ENCODE measurements around the gene ZMIZ2. TPM values are rescaled to one million over a fixed set of nuclear protein-coding genes. Genes with fewer than 3 reads are reported as not detected.
"Not testable (repeated sequence)": the region's sequence is repeated elsewhere in the genome, so short reads cannot be mapped to it uniquely, and the experiment has no call there.

Gene ZMIZ2
- total RNA-seq, 2 experiments from 2014 or later: 82.8 to 106 TPM

- no peak overlapping the region for H3K27ac Mint-ChIP-seq
- ChIA-PET POLR2A (no interaction called here), CTCF (no interaction called here)
- H3K4me1 Mint-ChIP-seq: peaks cover 12% of the 10 kb centered on the region
- no peak overlapping the region for H3K4me3 Mint-ChIP-seq
- H3K9me3 Mint-ChIP-seq (ENCODE audit: low read depth): no peaks in the 10 kb centered on the region
- no peak for ATAC-seq
- intact Hi-C loops (cut with DNase I, micrococcal nuclease): no loop called here
- H3K36me3 Mint-ChIP-seq (ENCODE audit: low read depth): no peaks in the 10 kb centered on the region
- DNase-seq: no peak
- H3K27me3 Mint-ChIP-seq: no peaks in the 10 kb centered on the region
Measured at GRCh38 chr7:44729949-44730590, 18.6 kb upstream of the ZMIZ2 start.

- POLR2A ChIA-PET; DNase-seq; H3K4me3 Mint-ChIP-seq; intact Hi-C loops (cut with DNase I, micrococcal nuclease); H3K27me3 Mint-ChIP-seq; H3K27ac Mint-ChIP-seq; ATAC-seq; H3K9me3 Mint-ChIP-seq (ENCODE audit: low read depth); H3K36me3 Mint-ChIP-seq (ENCODE audit: low read depth): not testable (repeated sequence)
- CTCF ChIA-PET: interaction anchor here (0.6 to 0.7 kb wide), 2 partner anchors 52 to 129 kb away, joined by 3 read pairs; no protein-coding TSS in a partner anchor
- peaks cover 23% of the 10 kb centered on the region for H3K4me1 Mint-ChIP-seq
Measured at GRCh38 chr7:44732971-44733370, 15.7 kb upstream of the ZMIZ2 start.

- POLR2A ChIA-PET: no interaction called here
- intact Hi-C loops (cut with DNase I, micrococcal nuclease): no loop called here
- DNase-seq: no peak
- H3K27ac Mint-ChIP-seq: peak overlapping the region; percentile 4
- H3K4me3 Mint-ChIP-seq: no peak overlapping the region
- peaks cover 24% of the 10 kb centered on the region for H3K4me1 Mint-ChIP-seq
- ATAC-seq: no peak
- CTCF ChIA-PET: interaction anchor here (0.7 to 1.0 kb wide), 2 partner anchors 18 to 168 kb away, joined by 3 to 4 read pairs; no protein-coding TSS in a partner anchor
- no peaks in the 10 kb centered on the region for H3K27me3 Mint-ChIP-seq
- H3K36me3 Mint-ChIP-seq (ENCODE audit: low read depth): no peaks in the 10 kb centered on the region
- no peaks in the 10 kb centered on the region for H3K9me3 Mint-ChIP-seq (ENCODE audit: low read depth)
Measured at GRCh38 chr7:44733708-44734481, 14.8 kb upstream of the ZMIZ2 start.

- DNase-seq (peak; percentile 69), ATAC-seq (peak; percentile 93)
- intact Hi-C loops (cut with DNase I, micrococcal nuclease): loop anchor here (1.0 kb wide), 3 partner anchors 13 to 118 kb away; partner anchors contain the start of gene ZMIZ2 (in 1 of the 2)
- peaks cover 24% of the 10 kb centered on the region for H3K4me1 Mint-ChIP-seq
- ChIA-PET POLR2A (interaction anchor here (0.5 to 1.0 kb wide), 5 partner anchors 9 to 124 kb away, joined by 3 to 11 read pairs (median 5); no protein-coding TSS in a partner anchor), CTCF (interaction anchor here (0.9 to 1.5 kb wide), 4 partner anchors 12 to 400 kb away, joined by 3 to 5 read pairs (median 4); no protein-coding TSS in a partner anchor)
- no peaks in the 10 kb centered on the region for H3K9me3 Mint-ChIP-seq (ENCODE audit: low read depth)
- H3K27me3 Mint-ChIP-seq: no peaks in the 10 kb centered on the region
- peak overlapping the region; percentile 81 for H3K27ac Mint-ChIP-seq
- peak overlapping the region; percentile 6 for H3K4me3 Mint-ChIP-seq
- H3K36me3 Mint-ChIP-seq (ENCODE audit: low read depth): no peaks in the 10 kb centered on the region
Measured at GRCh38 chr7:44735403-44736165, 13.1 kb upstream of the ZMIZ2 start.

- Mint-ChIP-seq H3K36me3 (ENCODE audit: low read depth) (no peaks in the 10 kb centered on the region), H3K4me1 (peaks cover 24% of the 10 kb centered on the region), H3K9me3 (ENCODE audit: low read depth) (no peaks in the 10 kb centered on the region), H3K4me3 (no peak overlapping the region), H3K27me3 (no peaks in the 10 kb centered on the region), H3K27ac (peak overlapping the region; percentile 38)
- ChIA-PET CTCF (interaction anchor here (0.6 to 0.8 kb wide), 2 partner anchors 164 to 709 kb away, joined by 3 read pairs; no protein-coding TSS in a partner anchor), POLR2A (interaction anchor here (0.6 kb wide), 1 partner anchor 9 kb away, joined by 3 read pairs; no protein-coding TSS in a partner anchor)
- DNase-seq: no peak
- ATAC-seq: no peak
- intact Hi-C loops (cut with DNase I, micrococcal nuclease): no loop called here
Measured at GRCh38 chr7:44736896-44737295, 11.8 kb upstream of the ZMIZ2 start.

- Mint-ChIP-seq H3K9me3 (ENCODE audit: low read depth) (no peaks in the 10 kb centered on the region), H3K27me3 (no peaks in the 10 kb centered on the region), H3K4me3 (no peak overlapping the region), H3K36me3 (ENCODE audit: low read depth) (no peaks in the 10 kb centered on the region), H3K4me1 (peaks cover 23% of the 10 kb centered on the region), H3K27ac (no peak overlapping the region)
- CTCF ChIA-PET: interaction anchor here (0.6 to 1.1 kb wide), 6 partner anchors 10 to 289 kb away, joined by 3 to 4 read pairs (median 3); no protein-coding TSS in a partner anchor
- DNase-seq (no peak), ATAC-seq (no peak)
- intact Hi-C loops (cut with DNase I, micrococcal nuclease): no loop called here
- POLR2A ChIA-PET: interaction anchor here (0.6 kb wide), 1 partner anchor 112 kb away, joined by 3 read pairs; no protein-coding TSS in a partner anchor
Measured at GRCh38 chr7:44738051-44738723, 10.5 kb upstream of the ZMIZ2 start.

GRCh38 chr7:44738876-44739665 lies 9.6 kb upstream of the ZMIZ2 start:
- intact Hi-C loops (cut with DNase I, micrococcal nuclease): no loop called here
- H3K4me1 Mint-ChIP-seq: peaks cover 18% of the 10 kb centered on the region
- no peak for ATAC-seq
- H3K27me3 Mint-ChIP-seq: no peaks in the 10 kb centered on the region
- no peaks in the 10 kb centered on the region for H3K9me3 Mint-ChIP-seq (ENCODE audit: low read depth)
- H3K4me3 Mint-ChIP-seq: no peak overlapping the region
- CTCF ChIA-PET: interaction anchor here (0.6 to 1.1 kb wide), 2 partner anchors 9 to 1089 kb away, joined by 3 to 4 read pairs; no protein-coding TSS in a partner anchor
- DNase-seq: no peak
- no peak overlapping the region for H3K27ac Mint-ChIP-seq
- POLR2A ChIA-PET: no interaction called here
- no peaks in the 10 kb centered on the region for H3K36me3 Mint-ChIP-seq (ENCODE audit: low read depth)

GRCh38 chr7:44740055-44740454 lies 8.6 kb upstream of the ZMIZ2 start:
- ChIA-PET CTCF (interaction anchor here (0.6 kb wide), 1 partner anchor 1090 kb away, joined by 3 read pairs; no protein-coding TSS in a partner anchor), POLR2A (no interaction called here)
- DNase-seq (no peak), ATAC-seq (no peak)
- H3K9me3 Mint-ChIP-seq (ENCODE audit: low read depth): no peaks in the 10 kb centered on the region
- H3K27me3 Mint-ChIP-seq: no peaks in the 10 kb centered on the region
- H3K4me3 Mint-ChIP-seq: no peak overlapping the region
- H3K36me3 Mint-ChIP-seq (ENCODE audit: low read depth): no peaks in the 10 kb centered on the region
- intact Hi-C loops (cut with DNase I, micrococcal nuclease): no loop called here
- H3K27ac Mint-ChIP-seq: no peak overlapping the region
- peaks cover 12% of the 10 kb centered on the region for H3K4me1 Mint-ChIP-seq

GRCh38 chr7:44743750-44744149 lies 4.9 kb upstream of the ZMIZ2 start:
- H3K36me3 Mint-ChIP-seq (ENCODE audit: low read depth): no peaks in the 10 kb centered on the region
- ChIA-PET POLR2A (no interaction called here), CTCF (no interaction called here)
- peaks cover 6% of the 10 kb centered on the region for H3K4me1 Mint-ChIP-seq
- no peak overlapping the region for H3K27ac Mint-ChIP-seq
- ATAC-seq: no peak
- H3K4me3 Mint-ChIP-seq: no peak overlapping the region
- DNase-seq: no peak
- no peaks in the 10 kb centered on the region for H3K9me3 Mint-ChIP-seq (ENCODE audit: low read depth)
- intact Hi-C loops (cut with DNase I, micrococcal nuclease): no loop called here
- no peaks in the 10 kb centered on the region for H3K27me3 Mint-ChIP-seq
